HG03432 (cell line): ENCODE results near the gene FZR1.

ENCODE experiments used
- ATAC-seq: cut with Tn5 transposase; IDR thresholded peaks from one replicate; pipeline ENCODE4 v1.9.1; 2021; ENCODE audit warnings: mild to moderate bottlenecking, moderate library complexity; ENCODE audit not compliant: unreplicated experiment

Gene FZR1

DNA sequence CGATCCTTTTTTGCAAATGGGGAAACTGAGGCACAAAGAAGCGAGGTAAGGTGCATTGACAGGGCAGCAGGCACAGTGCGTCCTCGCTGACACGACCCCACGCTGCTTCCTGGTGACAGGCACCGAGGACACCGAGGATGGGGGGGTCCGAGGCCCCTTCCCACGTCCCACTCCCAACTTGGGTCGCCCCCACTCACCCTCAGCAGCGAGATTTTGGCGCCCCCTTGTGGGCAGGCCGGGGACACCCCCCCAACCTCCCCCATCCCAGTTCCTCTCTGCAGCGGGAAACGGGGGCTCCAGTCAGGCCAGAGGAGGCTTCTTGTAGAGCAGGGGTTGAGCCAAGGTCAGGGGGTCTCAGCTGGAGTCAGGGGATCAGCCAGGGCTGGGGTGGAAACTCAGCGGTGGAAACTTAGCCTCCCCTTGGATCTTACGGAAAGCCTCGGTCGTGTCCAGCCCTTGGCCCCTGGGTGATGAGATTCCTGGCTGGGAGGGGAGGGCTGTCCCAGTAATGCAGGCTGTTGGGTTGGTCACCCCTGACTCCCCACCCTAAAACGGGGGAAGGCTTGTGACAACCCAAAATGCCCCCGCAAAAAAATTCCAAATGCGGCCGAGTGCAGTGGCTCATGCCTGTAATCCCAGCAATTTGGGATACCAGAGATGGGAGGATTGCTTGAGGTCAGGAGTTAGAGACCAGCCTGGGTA, 34.0 kb upstream of the FZR1 start:
- ATAC-seq: no peak

DNA sequence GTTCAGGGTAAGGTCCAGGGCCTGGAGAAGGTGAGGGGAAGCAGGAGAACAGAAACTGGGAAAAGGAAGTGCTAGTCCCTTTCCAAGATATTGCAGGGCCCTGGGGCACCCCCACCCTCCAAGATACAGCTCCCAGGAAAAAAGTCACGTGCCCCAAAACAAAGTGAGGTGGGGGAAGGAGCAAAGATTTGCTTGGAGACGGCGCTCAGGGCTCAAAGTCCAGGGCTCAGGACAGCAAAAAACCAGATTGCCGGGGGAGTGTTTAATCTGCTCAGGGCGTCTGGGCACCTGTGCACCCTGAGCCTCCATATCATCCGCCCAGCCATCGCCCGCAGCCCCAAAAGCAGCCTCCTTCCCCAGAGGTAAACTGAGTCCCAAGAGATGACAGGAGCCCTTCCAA, 32.1 kb upstream of the FZR1 start:
- no peak for ATAC-seq

DNA sequence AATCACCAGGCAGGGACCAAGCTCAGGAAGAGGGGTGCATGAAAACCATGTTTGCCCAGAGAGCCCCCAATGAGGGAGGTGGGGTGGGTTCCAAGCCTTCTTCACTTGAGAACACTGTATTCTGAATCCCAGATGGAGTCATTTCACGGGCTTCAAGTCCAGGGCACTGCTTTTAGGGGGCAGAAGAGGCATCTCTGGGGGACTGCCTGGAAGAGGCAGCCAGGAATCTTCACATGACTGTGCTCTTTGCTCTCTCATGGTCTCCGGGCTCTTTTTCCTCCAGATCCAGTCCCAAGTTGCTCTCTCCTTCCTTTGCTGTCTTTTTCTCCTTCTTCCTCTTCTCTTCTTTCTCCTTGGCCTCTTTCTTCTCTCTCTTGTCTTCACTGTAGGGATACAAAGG, 31.5 kb upstream of the FZR1 start:
- ATAC-seq: no peak

DNA sequence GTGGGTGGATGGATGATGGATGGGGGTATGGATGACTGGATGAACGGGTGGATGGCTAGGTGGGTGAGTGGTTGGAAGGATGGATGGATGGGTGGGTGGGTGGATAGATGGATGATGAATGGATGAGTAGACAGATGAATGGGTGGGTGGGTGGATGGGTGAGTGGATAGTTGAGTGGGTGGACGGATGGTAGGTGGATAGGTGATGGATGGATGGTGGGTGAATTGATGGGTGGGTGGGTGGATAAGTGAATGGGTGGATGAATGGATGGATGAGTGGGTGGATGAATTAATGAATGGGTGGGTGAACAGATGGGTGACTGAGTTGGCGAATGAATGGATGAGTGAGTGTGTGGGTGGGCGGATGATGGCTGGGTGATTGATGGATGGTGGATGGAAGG, 30.7 kb upstream of the FZR1 start:
- no peak for ATAC-seq

DNA sequence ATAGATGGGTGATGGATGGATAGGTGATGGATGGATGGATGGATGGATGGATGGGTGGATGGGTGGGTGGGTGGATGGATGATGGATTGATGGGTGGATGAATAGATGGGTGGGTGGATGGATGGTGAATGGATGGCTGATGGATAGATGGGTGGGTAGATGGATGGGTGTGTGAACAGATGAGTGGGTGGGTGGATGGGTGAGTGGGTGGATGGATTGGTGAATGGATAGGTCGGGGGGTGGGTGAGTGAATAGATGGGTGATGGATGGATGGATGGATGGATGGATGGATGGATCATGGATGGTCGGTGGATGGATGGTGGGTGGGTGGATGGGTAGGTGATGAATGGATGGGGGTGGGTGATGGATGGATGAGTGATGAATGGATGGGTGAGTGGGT, 29.3 kb upstream of the FZR1 start:
- ATAC-seq: no peak

DNA sequence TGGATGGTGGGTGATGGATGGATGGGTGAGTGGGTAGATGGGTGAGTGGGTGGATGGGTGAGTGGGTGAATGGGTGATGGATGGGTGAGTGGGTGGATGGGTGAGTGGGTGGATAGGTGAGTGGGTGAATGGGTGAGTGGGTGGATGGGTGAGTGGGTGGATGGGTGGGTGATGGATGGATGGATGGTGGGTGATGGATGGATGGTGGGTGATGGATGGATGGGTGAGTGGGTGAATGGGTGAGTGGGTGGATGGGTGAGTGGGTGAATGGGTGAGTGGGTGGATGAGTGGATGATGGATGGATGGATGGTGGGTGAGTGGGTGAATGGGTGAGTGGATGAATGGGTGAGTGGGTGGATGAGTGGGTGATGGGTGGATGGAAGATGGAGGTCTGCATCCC, 28.6 kb upstream of the FZR1 start:
- no peak for ATAC-seq

DNA sequence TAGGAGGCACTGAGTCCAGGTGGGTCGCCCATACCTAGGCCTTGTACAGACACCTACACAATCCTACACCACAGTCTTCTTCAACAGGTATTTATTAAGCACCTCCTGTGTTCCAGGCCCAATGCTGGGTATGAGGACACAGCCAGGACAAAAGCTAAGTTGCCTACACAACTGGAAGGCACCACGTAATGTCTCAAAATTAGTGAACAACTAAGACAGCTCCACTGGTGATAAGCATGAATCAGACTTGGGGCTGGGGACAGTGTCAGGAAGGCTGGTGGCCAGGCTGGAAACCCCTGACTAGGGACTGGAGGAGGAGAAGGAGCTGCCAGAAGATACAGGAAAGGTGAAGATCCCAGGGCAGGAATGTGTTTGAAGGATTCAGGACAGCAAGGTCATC, 28.2 kb upstream of the FZR1 start:
- ATAC-seq: no peak

DNA sequence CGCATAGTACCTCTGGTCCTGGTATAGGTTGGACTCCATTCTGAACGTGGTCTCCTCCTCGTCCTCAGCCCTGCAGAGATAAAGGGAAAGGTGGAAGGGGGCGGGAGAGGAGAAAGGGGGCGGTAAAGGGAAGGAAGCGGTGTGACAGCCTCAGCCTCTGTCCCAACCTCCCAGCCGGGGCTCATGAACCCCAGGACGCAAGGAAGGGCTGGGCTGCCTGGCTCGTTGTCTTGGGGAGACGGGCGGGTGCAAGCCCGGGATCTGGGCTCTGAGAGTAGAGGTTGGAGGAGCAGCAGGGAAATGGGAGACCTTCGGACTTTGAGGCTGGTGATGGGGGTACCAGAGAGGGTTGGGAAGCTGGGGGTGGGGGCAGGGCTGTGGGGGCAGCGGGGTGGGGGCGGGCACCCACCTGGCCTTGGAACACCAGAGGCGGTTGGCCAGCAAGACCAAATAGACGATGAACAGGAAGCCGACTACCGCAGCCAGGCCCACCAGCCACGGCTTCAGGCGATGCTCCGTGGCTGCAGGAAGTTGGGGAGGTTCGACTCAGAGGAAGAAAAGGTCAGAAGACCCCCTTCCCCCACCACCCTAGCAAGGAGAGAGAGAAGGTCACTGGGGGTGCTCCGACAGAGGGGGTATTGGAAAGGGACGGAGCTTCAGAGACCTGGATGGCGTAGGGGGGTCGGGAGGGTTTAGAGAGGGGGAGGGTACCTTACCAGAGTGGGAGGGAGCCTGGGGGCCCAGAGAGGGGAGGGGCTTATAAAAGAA, 27.5 kb upstream of the FZR1 start:
- ATAC-seq: no peak

DNA sequence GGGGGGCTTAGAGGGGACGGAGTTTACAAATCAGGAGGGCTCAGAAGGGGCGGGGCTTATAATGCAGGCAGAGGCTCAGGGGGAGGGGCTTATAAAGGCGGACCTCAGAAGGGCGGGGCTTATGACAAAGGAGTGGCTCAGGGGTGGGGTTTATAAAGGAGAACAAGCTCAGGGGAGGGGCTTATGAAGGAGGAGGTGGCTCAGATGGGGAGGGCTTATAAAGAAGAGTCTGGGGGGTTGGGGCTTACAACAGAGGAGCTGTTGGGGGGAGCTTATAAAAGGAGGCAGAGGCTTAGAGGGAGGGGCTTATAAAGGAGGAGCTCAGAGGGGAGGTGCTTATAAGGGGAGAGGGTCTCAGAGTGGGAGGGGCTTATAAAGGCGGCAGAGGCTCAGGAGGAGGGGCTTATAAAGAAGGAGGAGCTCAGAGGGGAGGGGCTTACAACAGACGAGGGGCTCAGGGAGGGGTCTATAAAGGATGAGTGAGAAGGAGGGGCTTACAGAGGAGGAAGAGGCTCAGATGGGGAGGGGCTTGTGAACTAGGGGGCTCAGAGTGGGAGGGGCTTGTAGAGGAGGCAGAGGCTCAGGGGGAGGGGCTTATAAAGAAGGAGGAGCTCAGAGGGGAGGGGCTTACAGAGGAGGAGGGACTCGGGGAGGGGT, 26.8 kb upstream of the FZR1 start:
- no peak for ATAC-seq

DNA sequence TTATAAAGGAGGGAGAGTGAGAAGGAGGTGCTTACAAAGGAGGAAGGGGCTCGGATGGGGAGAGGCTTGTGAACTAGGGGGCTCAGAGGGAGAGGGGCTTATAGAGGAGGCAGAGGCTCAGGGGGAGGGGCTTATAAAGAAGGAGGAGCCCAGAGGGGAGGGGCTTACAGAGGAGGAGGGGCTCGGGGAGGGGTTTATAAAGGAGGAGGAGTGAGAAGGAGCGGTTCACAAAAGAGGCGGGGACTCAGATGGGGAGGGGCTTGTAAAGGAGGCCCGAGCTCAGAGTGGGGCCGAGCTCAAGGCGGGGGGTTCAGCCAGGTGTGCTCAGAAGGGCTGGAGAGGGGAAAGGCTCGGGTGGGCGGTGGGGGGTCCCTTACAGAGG, 26.3 kb upstream of the FZR1 start:
- no peak for ATAC-seq

DNA sequence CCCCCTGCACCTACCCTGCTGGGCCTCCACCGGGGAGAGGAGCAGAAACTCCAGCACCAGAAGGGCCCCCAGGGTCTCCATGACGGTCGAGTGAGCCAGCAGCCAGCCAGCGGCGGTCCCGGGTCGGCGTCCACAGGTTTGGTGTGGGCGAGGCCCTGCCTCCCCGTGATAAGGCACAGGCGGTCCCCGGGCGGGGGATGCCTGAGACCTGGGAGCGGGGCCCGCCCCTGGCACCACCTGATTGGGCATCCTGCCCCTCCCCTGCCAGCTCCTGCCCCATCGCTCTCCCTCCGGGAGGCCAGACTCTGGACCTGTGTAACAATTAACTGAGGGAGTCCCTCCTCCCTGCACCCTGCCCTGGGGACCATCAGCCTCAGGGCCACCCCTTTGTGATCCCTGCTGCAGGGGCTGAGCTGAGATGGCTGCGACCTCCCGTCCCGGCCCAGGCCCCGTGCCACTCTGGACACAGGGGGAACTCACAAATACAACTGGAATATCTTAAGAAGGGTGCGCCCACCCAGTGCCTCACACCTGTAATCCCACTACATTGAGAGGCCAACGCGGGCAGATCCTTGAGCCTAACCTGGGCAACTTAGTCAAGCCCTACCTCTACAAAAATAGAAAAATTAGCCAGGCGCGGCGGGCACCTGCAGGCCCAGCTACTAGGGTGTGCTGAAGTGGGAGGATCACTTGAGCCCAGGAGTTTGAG, 25.6 kb upstream of the FZR1 start, which contains the start of gene SMIM24:
SMIM24 (minus strand) TSS at position 143 of the 709 bp plus-strand sequence; CDS start at position 81, 62 bp downstream.
- no peak for ATAC-seq

DNA sequence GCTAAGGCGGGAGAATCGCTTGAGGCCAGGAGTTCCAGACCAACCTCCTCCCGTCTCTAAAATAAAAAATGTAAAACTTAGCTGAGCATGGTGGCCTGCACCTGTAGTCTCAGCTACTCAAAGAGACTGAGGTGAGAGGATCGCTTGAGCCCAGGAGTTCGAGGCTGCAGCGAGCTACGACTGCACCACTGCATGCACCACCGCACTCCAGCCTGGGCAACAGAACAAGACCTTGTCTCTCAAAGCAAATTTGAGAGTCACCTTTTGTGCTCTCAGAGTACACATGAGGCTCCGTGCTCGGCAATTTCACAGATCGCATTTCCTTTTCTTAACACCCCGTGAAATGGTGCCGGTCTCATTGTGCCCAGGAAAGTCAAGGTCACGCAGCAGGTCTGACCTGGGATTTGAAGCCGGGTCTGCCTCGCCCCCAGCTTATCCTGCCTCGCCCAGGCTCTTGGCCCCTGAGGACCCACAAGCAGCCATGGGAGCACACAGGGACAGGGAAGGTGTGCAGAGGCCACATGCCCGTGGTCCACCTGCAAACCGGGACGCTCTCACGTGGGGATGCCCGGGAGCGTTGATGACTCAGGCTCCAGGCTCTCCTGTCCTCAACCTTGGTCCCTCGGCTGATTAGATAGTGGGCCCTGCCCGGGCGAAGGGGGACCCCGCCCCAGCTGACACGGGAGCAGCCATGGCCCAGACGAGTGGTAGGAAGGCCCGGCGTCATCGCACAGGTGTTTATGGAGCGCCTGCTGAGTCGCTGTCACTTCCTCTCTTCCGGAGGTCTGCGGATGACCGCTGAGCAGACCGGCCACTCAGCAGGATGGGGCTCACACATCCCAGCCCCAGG, 24.6 kb upstream of the FZR1 start:
- ATAC-seq: no peak

DNA sequence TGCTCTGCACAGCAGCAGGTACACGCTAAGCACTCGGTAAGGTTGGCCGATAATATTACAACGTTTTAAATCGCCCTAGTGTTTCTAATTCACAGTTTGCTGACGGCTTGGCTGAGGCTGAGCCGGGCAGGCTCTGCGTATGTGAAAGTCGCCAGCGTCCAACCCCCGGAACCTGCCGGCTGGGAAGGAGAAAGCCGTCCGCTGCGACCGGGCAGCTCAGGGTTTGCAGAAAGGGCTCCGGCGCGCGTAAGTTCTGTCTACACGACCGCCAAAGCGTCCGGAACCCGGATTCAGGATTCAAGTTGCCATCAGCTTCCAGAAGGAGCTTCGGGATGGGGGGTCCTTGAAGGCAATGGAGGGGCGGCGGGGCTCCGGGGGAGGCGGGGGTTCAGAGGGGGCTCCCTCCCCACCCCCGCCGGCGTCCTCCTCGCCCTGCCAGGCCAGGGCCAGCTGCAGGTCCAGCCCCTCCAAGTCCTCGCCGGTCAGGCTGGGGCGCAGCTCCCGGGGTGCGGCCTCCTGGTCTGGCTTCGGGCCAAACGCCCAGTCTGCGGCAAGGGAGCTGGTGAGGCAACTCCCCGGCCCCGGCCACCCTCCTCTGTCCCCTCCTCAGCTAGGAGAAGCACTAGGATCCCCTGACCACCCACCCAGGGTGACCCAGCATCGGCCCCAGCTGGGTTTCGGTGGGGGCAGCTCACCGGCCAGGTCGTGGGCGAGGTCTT, 23.4 kb upstream of the FZR1 start:
- ATAC-seq: no peak

DNA sequence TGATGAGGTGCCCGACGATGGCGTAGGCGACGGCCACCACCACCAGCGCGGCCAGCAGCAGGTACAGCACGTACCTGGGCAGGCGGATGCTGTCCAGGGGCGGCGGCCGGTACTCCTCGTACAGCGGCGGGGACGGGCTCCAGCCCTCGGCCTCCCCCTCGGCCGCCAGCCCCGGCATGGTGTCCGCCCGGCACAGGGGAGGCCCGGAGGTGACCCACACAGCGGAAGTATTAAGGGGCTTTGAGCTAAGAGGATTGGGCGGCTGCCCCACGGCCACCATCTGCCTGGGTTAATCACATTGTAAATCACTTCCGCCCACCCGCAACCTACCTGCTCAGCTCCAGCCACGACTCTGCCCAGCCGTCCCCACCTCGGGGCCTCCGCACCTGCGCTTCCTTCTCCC, 22.9 kb upstream of the FZR1 start, which contains the start of gene SMIM44:
SMIM44 (minus strand) TSS at position 216 of the 403 bp plus-strand sequence; CDS start at position 178, 38 bp downstream.
- ATAC-seq: no peak

DNA sequence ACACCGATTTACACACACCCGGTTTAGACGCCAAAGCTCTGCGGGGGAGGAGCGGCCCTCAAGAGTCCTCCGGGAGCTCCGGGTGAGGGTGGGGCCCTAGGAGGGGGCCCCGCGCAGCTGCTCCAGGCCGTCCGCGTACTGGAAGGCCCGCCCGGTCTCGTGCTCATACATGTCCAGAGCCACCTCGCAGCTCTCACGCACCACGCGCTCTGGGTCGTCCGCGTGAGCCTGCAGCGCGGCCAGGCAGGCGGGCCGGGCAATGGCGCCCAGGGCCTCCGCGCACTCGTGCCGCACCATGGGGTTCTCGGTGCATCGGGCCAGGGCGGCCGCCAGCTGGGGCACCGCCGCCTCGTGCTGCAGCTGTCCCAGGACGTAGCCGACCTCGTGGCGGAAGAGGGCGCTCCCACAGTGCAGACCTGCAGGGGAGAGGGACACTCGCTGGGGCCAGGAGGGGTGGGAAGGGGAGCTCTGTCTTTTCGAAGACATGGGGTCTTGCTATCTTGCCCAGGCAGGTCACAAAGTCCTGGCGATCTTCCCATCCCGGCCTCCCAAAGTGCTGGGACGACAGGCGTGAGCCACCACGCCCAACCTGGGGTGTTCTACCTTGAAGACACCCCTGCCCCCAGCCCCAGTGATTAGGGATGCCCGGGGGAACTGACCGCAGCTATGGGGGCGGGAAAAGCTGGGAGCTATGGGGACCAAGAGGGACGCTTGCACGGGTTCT, 14.6 kb upstream of the FZR1 start:
- ATAC-seq: no peak

DNA sequence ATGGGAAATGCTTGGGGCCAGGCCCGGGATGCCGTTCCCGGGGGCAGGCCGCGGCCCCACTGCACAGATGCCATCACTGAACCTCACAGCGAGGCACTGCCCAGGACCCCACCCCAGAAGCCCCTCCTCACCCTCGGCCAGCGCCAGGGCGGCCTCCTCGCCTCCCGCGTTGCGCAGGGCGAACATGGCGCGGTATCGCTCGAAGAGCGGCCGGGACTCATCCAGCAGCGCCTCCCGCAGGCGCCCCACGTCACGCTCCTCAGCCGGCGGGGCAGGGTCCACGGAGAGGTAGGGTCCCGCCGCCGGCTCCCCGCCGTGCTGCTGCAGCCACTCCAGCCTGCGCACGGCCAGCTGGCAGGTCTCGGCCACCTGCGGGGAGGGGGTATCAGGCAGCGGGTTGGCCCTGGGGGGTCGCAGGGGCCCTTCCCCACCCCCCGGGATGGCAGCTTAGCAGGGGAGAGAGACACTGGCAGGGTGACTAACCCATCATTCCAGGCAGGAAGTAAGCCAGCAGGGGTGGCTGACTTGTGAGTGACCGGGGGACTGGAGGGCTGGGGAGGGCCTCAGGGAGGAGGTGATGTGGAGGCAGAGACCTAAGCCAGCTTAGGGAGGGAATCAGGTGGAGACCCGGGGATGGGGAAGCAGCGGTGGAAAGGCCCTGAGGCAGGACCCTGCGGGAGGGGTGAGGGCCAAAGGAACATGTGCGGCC, 13.8 kb upstream of the FZR1 start:
- ATAC-seq: no peak

DNA sequence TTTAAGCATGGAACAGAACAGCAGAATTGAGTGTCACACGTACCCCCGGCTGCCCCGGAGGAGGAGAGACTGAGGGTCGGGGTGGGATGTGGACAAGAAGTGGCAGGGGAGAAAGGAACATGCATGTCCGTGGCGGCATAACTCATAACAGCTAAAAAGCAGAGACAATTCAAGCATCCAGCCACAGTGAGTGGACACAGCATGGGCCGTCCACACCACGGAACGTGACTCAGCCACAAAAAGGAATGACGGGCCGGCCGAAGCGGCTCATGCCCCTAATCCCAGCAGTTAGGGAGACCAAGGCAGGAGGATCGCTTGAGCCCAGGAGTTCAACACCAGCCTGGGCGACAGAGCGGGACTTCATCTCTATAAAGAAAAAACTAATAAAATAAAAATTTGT, 13.2 kb upstream of the FZR1 start:
- ATAC-seq: no peak

DNA sequence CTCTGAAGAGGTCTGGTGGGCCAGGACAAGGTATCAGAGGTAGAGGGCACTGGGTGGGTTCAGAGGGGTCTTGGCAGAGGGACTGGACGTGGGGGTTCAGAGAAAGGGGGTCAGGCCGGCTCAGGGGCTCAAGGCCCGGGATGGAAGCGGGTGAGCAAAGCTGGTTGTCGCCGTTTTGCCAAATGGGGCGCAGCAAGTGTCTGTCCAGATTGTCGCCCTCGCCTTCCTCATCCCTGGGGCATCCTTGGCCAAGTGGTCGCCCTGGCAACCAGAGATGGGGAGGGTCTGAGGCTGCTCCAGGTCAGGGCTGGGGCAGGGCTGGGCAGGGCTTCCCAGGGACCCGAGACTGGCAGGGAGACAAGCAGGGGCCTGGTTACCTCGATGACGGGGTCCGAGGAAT, 12.5 kb upstream of the FZR1 start:
- ATAC-seq: no peak
